ENCODE measurements around the gene DYDC1. TPM values are rescaled to one million over a fixed set of nuclear protein-coding genes. Genes with fewer than 3 reads are reported as not detected.

DYDC1 gene
- total RNA-seq, 4 donors from 2014 or later = not detected

DNA sequence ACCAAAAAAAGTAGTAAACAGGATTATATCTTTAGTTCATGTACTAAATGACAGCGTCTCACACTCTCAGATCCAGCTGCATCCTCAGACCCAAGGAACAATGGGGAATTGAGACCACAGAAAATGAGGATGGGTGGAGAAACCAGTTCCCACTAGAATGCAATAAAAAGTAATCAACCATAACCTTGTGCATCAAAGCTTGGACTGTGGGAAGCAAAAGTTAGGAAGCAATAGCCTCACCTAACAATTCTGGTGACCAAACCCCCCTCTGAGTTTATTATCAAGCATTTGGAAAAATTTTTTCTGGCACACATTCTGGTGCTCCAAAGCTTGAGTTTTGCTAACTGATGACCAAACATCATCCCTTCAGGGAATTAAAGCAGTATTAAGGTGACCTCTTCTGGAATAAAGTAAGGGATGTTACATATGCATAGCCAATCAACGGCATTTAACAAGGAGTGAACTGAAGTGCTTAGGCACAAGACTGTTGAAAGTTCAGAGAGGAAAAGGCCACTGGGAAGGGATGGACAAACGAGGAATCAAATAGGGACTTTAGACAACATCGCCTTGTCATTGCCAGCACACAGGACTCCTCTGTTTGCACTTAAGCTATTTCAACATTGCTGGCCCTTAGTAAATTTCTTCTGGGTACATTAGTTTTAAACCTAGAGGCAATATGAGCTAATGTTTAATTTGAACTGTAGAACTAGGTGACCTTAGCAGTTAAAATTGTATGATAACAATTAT lies 65.9 kb downstream of the DYDC1 start:
- H3K4me1 ChIP-seq = no peaks in the 10 kb centered on the region
- H3K27ac ChIP-seq = no peak overlapping the region
- no peaks in the 10 kb centered on the region for H3K27me3 ChIP-seq
- no peaks in the 10 kb centered on the region for H3K9me3 ChIP-seq
- no peak for DNase-seq
- TF ChIP-seq POLR2A (IDR thresholded peaks at IDR 0.05) = no peak
- TF ChIP-seq, protein P1, sequence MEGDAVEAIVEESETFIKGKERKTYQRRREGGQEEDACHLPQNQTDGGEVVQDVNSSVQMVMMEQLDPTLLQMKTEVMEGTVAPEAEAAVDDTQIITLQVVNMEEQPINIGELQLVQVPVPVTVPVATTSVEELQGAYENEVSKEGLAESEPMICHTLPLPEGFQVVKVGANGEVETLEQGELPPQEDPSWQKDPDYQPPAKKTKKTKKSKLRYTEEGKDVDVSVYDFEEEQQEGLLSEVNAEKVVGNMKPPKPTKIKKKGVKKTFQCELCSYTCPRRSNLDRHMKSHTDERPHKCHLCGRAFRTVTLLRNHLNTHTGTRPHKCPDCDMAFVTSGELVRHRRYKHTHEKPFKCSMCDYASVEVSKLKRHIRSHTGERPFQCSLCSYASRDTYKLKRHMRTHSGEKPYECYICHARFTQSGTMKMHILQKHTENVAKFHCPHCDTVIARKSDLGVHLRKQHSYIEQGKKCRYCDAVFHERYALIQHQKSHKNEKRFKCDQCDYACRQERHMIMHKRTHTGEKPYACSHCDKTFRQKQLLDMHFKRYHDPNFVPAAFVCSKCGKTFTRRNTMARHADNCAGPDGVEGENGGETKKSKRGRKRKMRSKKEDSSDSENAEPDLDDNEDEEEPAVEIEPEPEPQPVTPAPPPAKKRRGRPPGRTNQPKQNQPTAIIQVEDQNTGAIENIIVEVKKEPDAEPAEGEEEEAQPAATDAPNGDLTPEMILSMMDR (IDR thresholded peaks at IDR 0.05) = no peak
- H3K36me3 ChIP-seq = no peaks in the 10 kb centered on the region
- no peak overlapping the region for H3K4me3 ChIP-seq

DNA sequence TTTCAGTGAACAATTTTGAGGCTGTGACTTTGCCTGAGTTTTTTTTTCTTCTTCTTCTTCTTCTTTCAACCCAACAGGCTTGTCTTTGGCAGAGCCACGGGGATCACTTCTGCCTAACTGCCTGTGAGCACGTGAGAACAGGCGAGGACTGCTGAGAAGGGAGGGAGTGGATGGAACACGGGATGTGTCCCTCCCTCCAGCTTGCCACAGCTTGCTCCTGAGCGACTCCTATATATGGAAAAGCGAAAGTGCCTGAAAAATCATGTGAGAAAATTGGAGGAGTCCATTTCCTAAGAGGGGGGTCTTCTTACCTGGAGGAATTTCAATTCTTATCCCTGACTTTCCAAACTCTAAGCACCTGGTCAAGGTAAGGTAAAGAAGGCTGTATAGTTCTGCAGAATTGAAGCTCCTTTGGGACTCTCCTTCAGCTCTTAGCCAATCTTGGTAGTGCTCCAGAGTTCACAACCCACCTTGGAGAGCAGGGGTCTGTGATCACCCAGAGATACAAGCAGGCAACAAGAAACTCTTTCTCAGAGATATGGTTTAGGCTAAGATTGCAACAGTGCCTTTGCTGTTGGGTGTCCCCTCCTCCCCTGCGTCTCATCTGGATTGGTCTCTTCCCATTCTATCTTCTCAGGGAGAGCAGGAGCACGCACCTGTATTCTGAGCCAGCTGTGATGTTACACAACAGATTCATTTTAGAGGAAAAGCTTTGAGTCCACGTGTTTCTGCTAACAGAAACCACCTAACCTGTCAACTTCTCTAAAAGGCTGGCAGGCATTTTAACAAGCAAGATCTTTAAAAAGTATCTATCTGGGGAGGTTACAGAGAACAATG lies 66.9 kb downstream of the DYDC1 start, which contains the start of gene MAT1A:
Gene MAT1A (minus strand): TSS at position 208 of the 837 bp plus-strand sequence. CDS start 235 bp downstream, outside the sequence.
- Histone ChIP-seq H3K27me3 (no peaks in the 10 kb centered on the region), H3K4me3 (peak within 1 kb of the TSS in 1 of 4 donors; percentile 16), H3K9me3 (no peaks in the 10 kb centered on the region), H3K4me1 (no peaks in the 10 kb centered on the region), H3K36me3 (no peaks in the 10 kb centered on the region), H3K27ac (no peak within 1 kb of the TSS)
- no peak for DNase-seq
- no peak for TF ChIP-seq POLR2A (IDR thresholded peaks at IDR 0.05)
- TF ChIP-seq, protein P1 (IDR thresholded peaks at IDR 0.05) = no peak

DNA sequence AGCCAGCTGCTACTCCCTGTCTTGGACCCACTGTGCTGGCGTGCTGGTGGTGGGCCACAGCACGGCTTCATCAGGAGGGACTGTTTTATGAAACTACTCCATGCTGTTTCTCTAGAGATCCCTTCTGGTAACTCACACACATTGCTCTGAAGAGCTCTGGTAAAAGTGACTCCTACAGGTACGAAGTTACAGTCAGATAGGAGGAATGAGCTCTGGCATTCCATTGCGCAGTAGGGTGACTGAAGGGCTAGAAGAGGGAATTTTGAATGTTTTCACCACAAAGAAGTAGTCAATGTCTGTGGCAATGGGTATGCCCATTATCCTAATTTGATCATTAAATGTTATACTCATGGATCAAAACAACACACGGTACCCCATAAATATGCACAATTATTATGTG lies 67.7 kb downstream of the DYDC1 start:
- no peaks in the 10 kb centered on the region for H3K9me3 ChIP-seq
- no peaks in the 10 kb centered on the region for H3K27me3 ChIP-seq
- DNase-seq = no peak
- no peak for TF ChIP-seq POLR2A (IDR thresholded peaks at IDR 0.05)
- TF ChIP-seq, protein P1 (IDR thresholded peaks at IDR 0.05) = no peak
- H3K27ac ChIP-seq = no peak overlapping the region
- no peaks in the 10 kb centered on the region for H3K4me1 ChIP-seq
- H3K36me3 ChIP-seq = no peaks in the 10 kb centered on the region
- H3K4me3 ChIP-seq = peak overlapping the region in 1 of 4 donors; percentile 16

Other genes starting within 250 kb of the DYDC1 start
- 10 to 100 TPM in 2 of 4 donors, 1 to 10 TPM in 2; 4.0 to 12.4 (median 8.9) TPM for gene PLAC9, start 224.0 kb downstream of the DYDC1 start, total RNA-seq
- gene ANXA11, start 151.2 kb downstream of the DYDC1 start, total RNA-seq = 100 to 1,000 TPM; 110 to 269 (median 238) TPM
- gene MAT1A, start 67.1 kb downstream of the DYDC1 start, total RNA-seq = not detected
- gene DYDC2, start within 50 bp of the DYDC1 start, total RNA-seq = under 1 TPM in 1 of 4 donors, not detected in 3; 0.70 TPM
- 10 to 100 TPM; 27.2 to 89.3 (median 60.3) TPM for gene PRXL2A, start 51.8 kb upstream of the DYDC1 start, total RNA-seq
- 10 to 100 TPM; 51.2 to 72.0 (median 68.0) TPM for gene TSPAN14, start 97.6 kb upstream of the DYDC1 start, total RNA-seq
- not detected for gene SH2D4B, start 181.1 kb upstream of the DYDC1 start, total RNA-seq